GM23248 (cell line): ENCODE data around the gene PTPRE.

Experiments used
- EZH2 ChIP-seq: fragments of 200-600 bp; sonication (generic); IDR thresholded peaks from 2 replicates; pipeline ENCODE4 v1.6.1; 2018; ENCODE audit warnings: antibody characterized with exemption, mild to moderate bottlenecking; ENCODE audit not compliant: insufficient read depth, poor library complexity, severe bottlenecking
- EZH2phosphoT487 ChIP-seq: fragments of 200-600 bp; sonication (generic); IDR thresholded peaks from 2 replicates; pipeline ENCODE4 v1.6.1; 2018; ENCODE audit warnings: antibody characterized with exemption, moderate library complexity, mild to moderate bottlenecking, low read depth; ENCODE audit not compliant: insufficient read depth

GRCh38 chr10:127872011-127872761 is 34.7 kb upstream of the PTPRE start:
- TF ChIP-seq EZH2 (no peak), EZH2phosphoT487 (no peak)
